GM21576 (cell line): ENCODE data around the gene NRXN3.
"Not testable (repeated sequence)": the region's sequence is repeated elsewhere in the genome, so short reads cannot be mapped to it uniquely, and the experiment has no call there.

Experiments used
- ATAC-seq: cut with Tn5 transposase; IDR thresholded peaks from one replicate; pipeline ENCODE4 v1.9.1; 2021; ENCODE audit warnings: mild to moderate bottlenecking, moderate library complexity; ENCODE audit not compliant: unreplicated experiment

The NRXN3 gene

DNA sequence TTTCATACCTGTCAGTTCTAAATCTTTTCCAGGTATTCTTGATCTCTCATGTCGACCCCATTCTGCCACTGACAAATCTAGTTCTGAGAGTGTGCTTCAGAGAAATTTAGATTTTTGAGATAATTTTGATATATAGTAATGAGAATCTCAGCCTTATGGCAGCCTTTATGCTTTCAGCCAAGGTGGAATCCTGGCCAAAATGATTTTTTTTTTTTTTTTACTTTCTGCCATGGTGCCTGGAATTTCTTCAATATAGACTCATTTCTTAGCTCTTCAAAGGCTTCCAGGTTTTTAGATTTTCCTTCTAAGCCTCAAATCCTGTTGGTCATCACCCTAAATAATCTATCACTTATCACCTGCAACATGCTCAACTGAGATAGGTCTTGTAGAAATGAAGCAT, 926.6 kb downstream of the NRXN3 start:
- ATAC-seq: no peak

DNA sequence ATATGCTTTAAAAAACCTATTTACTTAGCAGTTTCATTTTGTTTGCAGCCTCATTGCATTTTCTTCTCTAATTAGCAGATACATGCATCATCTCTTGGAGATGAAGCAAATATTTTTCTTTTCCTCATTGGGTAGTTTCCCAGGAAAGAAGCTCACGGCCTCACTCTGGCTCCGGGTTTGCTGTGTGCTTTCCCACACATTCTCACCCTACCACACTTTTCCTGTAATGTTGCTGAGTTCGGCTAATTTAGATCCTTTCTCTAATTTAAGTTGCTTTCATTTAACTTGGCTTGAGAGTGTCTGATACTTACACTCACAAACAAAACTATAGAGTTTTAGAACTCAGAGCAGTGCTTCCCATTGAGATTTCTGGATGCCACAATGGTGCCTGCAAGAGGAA, 928.2 kb downstream of the NRXN3 start:
- no peak for ATAC-seq

DNA sequence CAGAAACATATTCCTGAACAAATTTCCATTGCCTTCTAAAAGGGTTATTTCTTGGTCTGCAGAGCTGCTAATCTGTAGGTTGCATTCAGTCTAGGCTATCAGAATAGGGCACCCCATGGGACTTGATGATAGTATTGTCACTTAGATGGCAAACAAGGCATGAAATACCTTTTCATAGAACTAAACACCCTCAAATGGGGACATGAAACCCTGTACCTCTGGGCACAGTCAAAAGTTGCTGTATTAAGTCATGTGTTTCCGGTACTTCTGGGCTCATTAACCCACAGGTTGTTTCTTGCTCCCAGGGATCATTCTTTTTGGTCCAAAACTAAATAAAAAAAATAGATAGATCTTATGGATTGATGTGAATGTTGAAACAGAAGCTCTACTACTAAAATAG, 930.4 kb downstream of the NRXN3 start:
- ATAC-seq: no peak

DNA sequence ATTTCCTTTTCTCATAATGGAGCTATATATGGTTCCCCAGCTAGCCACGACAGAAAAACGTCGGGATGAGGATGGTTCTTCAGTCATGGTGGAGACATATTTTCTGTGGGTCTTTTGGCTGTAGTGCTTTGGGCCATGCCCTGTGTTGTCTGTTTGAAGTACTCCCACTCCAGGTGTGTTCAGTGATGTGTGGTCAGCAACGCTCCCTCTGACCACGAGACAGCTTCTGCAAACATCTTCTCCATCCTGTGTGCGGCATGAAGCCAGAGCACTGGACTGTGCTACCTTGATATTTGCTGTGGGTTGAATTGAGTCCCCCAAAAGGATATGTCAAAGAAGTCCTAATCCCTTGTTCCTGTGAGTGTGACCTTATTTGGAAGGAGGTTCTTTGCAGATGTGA, 931.2 kb downstream of the NRXN3 start:
- no peak for ATAC-seq

DNA sequence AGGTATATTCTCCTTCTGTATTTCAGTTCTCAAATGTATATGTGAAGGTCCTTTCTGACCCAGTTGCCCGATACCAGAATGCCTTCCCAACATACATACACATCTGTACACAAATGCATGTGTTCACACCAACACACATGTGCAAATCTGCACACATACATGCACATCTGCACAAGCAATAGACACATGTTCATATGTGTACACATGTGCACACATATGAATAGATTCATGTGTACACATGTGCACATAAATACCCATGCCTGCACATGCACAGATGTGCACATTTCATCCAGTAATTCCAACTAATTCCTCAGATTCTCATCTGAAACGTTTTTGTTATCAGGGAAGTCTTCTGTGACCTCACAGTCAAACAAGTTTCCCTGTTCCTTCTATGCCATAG, 933.6 kb downstream of the NRXN3 start:
- ATAC-seq: no peak

DNA sequence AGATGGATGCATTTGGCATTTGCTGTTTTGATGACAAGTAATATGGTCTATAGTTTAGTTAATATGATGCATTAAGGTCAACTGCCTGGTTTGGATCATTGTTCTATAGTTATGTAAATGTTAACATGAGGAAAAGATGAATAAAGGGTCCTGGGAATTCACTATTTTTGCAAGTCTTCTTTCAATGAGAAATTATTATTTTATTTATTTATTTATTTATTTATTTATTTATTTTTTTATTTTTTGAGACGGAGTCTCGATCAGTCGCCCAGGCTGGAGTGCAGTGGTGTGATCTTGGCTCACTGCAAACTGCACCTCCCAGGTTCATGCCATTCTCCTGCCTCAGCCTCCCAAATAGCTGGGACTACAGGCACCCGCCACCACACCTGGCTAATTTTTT, 940.4 kb downstream of the NRXN3 start:
- not testable (repeated sequence) for ATAC-seq

DNA sequence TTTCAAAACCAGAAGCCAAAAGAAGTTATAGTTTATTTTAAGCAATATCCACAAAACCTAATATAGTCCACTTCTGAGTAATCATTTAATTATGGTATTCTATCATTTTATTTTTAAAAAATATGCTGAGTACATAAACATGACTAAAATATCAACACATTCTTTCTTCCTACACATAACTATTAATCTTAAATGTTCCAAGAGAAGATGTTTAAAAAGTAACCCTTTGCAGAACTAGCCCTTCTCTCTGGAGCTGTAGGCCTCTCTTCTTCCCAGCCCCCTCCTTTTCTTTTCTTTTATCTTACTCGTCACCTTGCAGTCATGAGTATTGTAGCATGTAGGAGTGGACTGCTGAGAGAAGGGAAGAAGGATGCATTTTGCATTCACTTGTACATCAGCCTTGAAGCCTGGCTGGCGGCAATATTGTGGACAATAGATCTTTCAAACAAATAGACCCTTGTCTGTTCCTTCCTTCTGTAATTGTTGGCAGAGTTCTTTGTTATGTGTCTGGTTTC, 941.9 kb downstream of the NRXN3 start:
- no peak for ATAC-seq

DNA sequence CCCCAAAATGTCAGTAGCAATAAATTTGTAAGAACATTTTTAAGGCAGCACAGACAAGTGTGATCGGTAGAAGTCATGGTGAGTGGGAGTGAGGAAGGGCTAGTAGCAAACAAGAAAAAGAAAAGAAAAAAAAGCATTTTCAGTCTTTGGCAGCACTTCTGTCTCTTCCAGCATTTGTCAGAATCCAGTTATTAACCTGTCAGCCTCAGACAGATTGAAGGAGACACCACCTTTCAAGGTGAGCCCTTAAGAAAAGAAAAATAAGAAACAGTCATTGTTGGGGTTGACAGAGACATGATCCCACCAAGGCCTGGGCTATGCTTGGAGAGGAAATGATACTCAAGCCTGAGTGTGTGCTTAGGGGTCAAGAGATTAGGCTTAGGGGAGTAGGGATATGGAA, 947.4 kb downstream of the NRXN3 start:
- no peak for ATAC-seq

DNA sequence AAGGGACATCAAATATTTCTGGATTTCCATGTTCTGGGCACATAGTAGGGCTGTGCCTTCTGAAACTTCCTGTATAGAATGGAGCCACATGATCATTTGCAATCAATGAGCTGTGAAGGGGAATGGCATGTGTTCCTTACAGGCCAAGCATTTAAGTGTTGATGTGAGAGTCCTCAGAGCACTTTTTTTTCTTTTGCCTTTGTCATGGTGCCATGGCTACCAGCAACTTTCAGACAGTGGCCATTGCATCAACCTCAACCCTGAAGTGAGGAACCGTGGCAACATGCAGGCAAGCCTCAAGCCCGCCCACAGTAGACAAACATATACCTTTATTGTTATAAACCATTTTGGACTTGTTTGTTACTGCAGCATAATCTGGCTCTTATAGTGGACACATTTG, 948.1 kb downstream of the NRXN3 start:
- no peak for ATAC-seq

DNA sequence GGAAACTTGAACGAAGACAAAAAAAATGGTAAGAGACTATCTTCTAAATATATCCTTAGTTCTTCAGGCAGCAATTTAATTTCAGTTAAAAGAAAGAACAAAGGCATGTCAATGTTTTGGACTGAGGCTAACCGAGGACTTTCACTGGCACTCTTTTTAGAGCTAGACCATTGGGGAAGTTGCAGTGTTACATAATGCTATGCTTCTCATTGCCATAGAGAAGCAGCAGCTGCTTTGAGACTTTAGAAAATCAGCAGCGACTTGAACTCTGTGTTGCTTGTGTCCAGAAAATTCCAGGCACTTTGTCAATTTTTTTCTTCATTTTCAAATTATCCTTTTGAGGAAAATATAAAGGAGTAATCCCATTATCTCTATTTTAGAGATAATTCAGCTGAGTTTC, 964.2 kb downstream of the NRXN3 start:
- no peak for ATAC-seq

DNA sequence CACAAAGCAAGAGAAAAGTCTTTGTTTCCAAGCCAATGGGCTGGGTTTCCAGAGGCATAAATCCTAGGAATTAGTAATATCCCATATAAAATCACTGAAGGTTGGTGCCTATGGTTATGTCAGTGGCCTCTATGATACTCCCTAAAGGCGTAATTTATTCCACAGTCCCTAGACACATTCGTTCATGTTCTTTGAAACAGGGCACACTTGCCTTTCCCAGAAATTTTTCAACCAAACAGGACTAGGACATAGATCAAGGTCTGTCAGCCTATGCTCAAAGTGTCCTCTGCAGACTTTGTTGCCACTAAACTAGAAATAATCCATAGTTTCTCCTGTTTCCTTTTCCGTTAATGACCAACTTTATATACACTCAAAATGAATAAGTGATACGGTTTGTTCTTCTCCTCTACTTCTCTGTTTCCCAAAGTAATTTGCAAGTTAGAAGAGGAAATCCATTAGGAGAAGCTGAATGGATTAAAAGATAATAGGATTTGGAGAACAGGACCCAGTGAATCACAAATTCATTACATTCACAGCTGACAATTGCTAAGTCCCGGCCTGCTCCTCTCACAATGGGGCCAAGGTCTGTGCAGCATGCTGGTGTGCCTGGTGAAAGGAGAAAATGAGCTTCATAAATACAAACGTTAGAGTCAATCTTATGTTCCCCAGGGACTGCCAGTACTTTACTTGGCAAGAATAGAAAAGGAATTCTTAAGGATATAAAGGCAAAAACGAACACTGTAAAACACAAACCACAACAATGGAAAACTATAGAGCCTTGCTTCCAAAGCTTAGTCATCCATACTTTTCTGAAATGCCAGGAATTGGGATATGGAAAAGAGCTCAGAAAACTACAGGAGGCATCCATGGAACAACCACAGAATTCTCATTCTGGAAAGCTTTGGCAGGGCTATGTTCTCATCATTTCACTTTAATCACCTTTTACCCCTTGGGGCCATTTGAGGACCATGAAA, 966.2 kb downstream of the NRXN3 start:
- ATAC-seq: no peak

DNA sequence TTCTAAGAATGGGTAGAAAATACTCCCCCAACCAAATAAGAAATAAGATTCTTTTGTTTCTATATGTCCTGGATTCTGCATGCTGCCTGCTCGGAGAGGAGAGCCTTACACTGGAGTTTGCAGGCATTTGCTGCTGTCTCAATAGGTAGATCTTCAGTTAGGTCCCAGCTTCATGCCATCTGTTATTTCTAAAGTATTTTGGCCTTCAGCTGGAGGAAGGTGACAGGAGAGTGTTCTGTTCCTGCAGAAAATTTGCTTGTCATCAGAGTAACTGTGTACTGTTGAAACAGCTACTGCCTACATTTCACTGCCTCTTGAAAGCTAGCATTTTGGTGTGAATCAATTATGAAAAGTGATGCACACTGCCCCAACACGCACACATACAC, 966.9 kb downstream of the NRXN3 start:
- ATAC-seq: no peak

DNA sequence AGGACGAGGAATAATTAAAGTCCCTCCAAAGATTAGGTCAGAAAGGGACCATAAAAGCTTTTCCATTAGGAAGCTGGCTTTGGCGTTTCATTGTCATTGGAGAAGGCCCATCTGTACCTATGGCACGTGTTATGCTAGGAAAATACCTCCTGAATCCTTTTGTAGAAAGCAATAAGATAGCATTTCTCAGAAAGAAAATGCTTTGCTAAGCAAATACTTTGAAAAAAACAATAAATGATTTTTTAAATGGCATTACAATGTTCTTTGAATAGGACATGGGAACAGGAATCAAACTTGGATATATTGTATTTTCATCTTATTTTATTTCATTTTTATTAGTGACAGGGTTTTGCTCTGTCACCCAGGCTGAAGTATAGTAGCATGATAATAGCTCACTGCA, 967.7 kb downstream of the NRXN3 start:
- no peak for ATAC-seq

DNA sequence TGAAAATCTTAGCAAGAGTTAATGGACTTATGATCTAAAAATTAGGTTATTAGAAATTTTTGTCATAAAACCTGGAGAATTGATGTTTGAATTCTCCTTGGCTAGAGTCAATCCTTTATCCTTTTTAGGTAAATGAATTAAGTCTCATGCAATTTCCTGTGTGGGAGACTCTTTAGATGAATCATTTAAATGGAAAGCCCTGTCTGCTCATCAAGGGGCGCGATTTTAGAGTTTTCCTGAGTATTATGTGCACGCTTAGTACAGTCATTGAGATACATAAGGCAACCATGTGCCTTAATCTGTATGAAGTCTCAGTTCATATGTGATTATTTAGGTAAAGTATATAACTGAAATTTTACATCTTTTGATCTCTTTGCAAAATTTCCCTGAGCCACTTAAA, 974.7 kb downstream of the NRXN3 start:
- no peak for ATAC-seq

DNA sequence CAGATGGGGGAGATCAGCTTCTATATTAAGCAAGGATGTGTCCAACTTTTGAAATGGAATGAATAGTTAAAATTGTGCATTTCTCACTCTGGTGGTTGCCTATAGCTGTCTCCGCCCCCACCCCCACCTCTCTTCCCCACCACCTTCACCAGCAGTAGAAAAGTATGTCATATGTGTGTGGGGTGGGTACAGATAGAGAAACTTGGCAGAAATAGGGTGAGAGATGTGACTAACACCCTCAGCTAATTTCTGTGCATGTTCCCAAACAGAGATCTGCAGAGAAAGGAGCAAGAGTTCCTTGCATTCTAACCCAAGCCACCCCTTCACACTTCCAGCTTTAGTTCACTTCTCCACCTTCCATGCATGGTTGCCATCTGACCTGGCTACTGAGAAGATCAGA, 980.1 kb downstream of the NRXN3 start:
- no peak for ATAC-seq

DNA sequence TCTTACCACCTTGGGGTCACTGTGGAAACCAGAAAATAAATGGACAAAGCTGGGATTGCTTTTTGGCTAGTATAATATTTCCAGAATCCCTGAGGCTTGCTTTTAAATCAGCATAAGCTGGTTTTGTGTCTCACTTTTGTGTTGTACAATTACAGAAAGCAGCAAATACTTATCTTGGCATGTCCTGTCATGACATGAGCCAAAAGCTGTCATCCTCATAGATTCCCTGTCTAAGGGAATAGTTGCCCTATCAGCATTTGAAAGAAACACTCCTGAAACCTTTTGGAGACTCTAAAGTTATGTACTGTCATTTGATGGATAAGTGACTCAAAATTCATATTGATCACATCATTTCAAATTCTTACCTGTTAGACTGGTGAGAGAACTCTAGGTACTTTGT, 987.2 kb downstream of the NRXN3 start:
- no peak for ATAC-seq

DNA sequence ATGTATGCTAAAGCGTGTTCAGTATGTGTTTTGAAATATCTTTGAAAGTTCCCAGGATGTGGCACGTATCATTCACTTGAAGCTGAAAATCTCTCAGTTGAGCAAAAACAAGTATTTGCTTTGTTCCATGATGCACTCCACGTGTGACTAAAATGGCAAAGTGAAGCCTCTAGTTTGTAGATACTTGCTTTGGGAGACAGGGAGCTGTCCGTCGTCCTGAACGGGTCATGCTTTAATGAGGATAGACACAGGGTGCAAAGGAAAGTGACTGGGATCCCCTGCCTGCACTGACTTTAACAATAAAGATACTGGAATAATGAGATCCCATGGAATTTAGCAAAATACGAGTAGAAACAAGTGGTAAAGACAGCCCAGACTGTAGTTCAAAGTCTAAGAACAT, 991.4 kb downstream of the NRXN3 start:
- ATAC-seq: no peak

DNA sequence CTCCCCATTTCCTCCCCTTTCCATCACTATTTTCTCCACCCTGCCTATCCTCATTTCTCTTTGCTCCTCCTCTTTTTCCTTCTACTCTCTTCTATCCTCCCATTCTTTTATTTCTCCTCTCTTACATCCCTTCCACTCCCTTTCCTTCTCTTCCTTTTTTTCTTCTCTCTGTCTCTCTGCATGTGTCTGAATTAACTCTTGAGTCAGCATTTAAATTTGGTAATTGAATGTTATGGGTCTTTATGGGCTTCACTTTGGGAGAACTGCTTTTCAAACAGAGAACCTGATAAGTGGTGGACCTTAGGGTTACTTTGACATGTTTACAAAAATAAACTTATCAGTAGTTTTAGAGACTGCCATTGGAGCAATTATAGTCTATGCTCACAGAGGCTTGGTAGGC, 992.7 kb downstream of the NRXN3 start:
- no peak for ATAC-seq

DNA sequence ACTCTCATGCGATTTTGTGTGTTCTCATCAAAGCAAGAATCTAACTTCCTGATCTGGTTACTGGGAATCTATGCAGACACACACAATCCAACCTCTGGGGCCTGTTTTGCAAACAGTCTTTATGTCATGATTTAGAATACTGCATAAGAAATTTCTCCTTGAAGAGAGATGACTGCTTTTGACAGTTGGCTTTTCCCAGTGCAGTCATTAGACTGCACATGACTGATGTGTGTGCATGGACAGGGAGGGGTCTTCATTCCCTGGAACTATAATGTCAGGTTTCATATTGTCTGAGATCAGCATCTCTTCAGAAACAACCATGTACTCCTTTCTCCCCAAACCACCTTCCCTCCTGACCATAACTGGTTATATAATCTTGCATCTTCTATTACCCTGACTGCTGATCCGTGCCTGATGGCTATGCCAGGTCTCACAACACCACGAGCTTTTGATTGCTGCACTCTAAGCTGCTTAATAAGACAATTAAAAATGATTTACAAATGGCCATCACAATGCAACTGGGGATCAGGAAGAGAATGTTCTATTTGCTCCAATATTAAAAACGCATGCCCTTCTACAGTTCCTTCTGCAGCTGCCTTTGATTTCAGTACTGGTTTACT, 995.4 kb downstream of the NRXN3 start:
- ATAC-seq: no peak

DNA sequence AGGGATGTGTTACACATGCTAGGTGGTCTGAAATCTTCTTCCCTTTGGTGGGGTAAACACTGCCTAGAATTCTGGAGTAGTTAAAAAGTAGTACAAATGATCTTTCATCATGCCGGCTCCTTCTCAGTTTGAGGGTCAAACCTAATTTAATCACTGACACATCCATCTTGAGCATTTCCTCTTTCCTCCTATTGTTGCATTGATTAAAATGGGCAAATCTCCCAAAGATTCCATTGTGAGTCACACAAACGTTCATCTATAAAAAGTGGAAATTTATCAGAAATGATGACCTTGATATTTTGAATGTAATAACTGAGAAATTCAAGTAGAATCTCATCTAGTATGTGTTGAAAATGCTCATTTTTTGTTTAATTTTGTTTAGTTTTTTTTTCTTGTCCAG, 996.0 kb downstream of the NRXN3 start:
- ATAC-seq: no peak

DNA sequence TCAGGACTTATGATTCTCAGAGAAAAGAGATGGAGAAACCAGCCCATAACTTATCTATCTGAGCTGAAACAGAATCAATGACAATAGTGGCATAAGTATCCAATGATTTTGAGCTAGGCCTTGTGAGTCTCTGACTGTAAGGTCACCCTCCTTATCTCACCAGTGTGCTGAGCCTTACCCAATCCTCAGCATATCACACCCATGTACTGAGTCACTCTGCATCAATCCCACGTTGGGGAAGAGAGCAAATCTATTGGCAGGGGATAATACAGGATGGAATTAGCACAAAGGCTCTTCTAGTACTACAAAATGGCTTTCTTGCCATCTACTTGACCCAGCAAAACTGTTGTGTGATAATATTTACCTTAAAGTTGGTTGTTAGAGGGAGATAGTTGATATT, 997.8 kb downstream of the NRXN3 start:
- ATAC-seq: no peak

DNA sequence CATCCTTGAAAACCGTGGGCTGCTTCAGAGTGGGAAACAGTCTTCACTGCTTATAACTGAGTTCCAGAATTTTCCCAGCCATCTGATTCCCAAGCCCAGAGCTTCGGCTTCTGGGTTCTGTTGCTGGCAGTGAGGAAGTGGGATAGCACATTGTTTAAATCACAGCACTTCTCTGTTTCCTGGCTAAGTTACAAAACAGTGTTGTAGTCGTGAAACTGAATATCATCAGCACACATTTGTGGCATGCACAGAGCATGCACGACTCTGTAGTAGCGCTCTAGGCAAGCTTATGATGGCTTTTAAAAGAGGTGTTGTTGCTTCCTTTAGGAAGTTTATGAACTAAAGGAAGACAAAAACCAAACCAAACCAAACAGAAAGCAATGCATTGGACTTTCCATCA, 1005.5 kb downstream of the NRXN3 start:
- no peak for ATAC-seq
